IMR-90 (cell line): Measurements from ENCODE around the gene SPAG4. TPM values are rescaled to one million over a fixed set of nuclear protein-coding genes. Genes with fewer than 3 reads are reported as not detected.

Experiments
- ATAC-seq: fragments of 200-7000 bp; cut with Tn5 transposase; 2 replicates; pipeline ENCODE4 v1.9.1; 2020; ENCODE audit warnings: low read depth, mild to moderate bottlenecking, moderate library complexity
- BruUV-seq: library from RNA; stranded (reverse); fragments of 400-500 nt; replicated peaks from 2 replicates; lab custom pipeline; 2021; lab: Mats Ljungman, UMichigan
- CTCF ChIA-PET: fragments of 300-600 bp; formaldehyde crosslinking; extraction: SDS; loops from one replicate; lab custom pipeline; 2021; ENCODE audit warnings: antibody characterized with exemption; lab: Yijun Ruan, JAX
- POLR2A ChIA-PET: fragments of 300-600 bp; sonication (Branson Sonifier 250); formaldehyde crosslinking; loops from one replicate; lab custom pipeline; 2022; ENCODE audit warnings: antibody characterized with exemption; ENCODE audit not compliant: unreplicated experiment; lab: Charles Lee
- DNase-seq: peaks from one replicate; pipeline ENCODE4 v3.0.0; 2013
- H2AFZ ChIP-seq: replicated peaks from 2 replicates; pipeline ENCODE3; 2013; ENCODE audit warnings: low read length, mild to moderate bottlenecking; ENCODE audit not compliant: poor library complexity
- H2AK5ac ChIP-seq: 2 replicates; pipeline ENCODE4 v1.6.1; 2013; ENCODE audit warnings: low read depth, low read length, inconsistent platforms
- H2AK9ac ChIP-seq: replicated peaks from 2 replicates; pipeline ENCODE3; 2013; ENCODE audit warnings: mild to moderate bottlenecking, low read depth, low read length, moderate library complexity; ENCODE audit not compliant: poor library complexity
- H2BK120ac ChIP-seq: 2 replicates; pipeline ENCODE4 v1.6.1; 2013; ENCODE audit warnings: low read depth, low read length, inconsistent platforms
- H2BK15ac ChIP-seq: 3 replicates; pipeline ENCODE4 v1.6.1; 2013; ENCODE audit warnings: low read depth, low read length, inconsistent platforms
- H2BK20ac ChIP-seq: 2 replicates; pipeline ENCODE4 v1.6.1; 2013; ENCODE audit warnings: low read depth, mild to moderate bottlenecking, inconsistent platforms, low read length, moderate library complexity
- H2BK5ac ChIP-seq: 2 replicates; pipeline ENCODE4 v1.6.1; 2013; ENCODE audit warnings: mild to moderate bottlenecking, low read depth, low read length, inconsistent platforms; ENCODE audit not compliant: poor library complexity, severe bottlenecking
- H3K14ac ChIP-seq: replicated peaks from 2 replicates; pipeline ENCODE4 v1.6.1; 2013; ENCODE audit warnings: low read depth, low read length, inconsistent platforms
- H3K18ac ChIP-seq: 2 replicates; pipeline ENCODE4 v1.6.1; 2013; ENCODE audit warnings: low read depth, low read length, control low read depth
- H3K23ac ChIP-seq: 2 replicates; pipeline ENCODE4 v1.6.1; 2013; ENCODE audit warnings: low read depth, low read length, inconsistent platforms
- H3K27ac ChIP-seq: 2 replicates; pipeline ENCODE4 v1.5.1; 2013; ENCODE audit warnings: mild to moderate bottlenecking, control low read depth, low read length; ENCODE audit not compliant: insufficient read depth
- H3K27me3 ChIP-seq: 2 replicates; pipeline ENCODE4 v1.6.1; 2013; ENCODE audit warnings: low read length; ENCODE audit not compliant: control insufficient read depth, insufficient read depth
- H3K36me3 ChIP-seq: 2 replicates; pipeline ENCODE4 v1.6.1; 2013; ENCODE audit warnings: low read length, mixed read lengths; ENCODE audit not compliant: control insufficient read depth, insufficient read depth
- H3K4ac ChIP-seq: 2 replicates; pipeline ENCODE4 v1.6.1; 2013; ENCODE audit warnings: low read depth, low read length, inconsistent platforms
- H3K4me1 ChIP-seq: 2 replicates; pipeline ENCODE4 v1.6.1; 2013; ENCODE audit warnings: low read length, mixed read lengths; ENCODE audit not compliant: control insufficient read depth, insufficient read depth
- H3K4me2 ChIP-seq: 2 replicates; pipeline ENCODE4 v1.6.1; 2013; ENCODE audit warnings: low read depth, mild to moderate bottlenecking, control low read depth, low read length, moderate library complexity
- H3K4me3 ChIP-seq: 2 replicates; pipeline ENCODE4 v1.5.1; 2013; ENCODE audit warnings: low read depth, mild to moderate bottlenecking, control low read depth, low read length, moderate library complexity; ENCODE audit not compliant: insufficient read depth
- H3K56ac ChIP-seq: 2 replicates; pipeline ENCODE4 v1.6.1; 2013; ENCODE audit warnings: low read length, inconsistent platforms; ENCODE audit not compliant: insufficient read depth; ENCODE audit errors: extremely low read depth
- H3K79me1 ChIP-seq, 2 experiments: 2 replicates each; pipeline ENCODE4 v1.6.1; 2013; ENCODE audit warnings: low read length in 2 of 2, inconsistent platforms in 1 of 2, low read depth in 1 of 2
- H3K9ac ChIP-seq: 2 replicates; pipeline ENCODE4 v1.6.1; 2013; ENCODE audit warnings: low read depth, low read length, control low read depth
- H3K9me1 ChIP-seq: 2 replicates; pipeline ENCODE4 v1.6.1; 2013; ENCODE audit warnings: low read length, inconsistent platforms; ENCODE audit not compliant: insufficient read depth
- H3K9me3 ChIP-seq: 2 replicates; pipeline ENCODE4 v1.6.1; 2013; ENCODE audit warnings: low read length; ENCODE audit not compliant: control insufficient read depth, insufficient read depth
- H4K20me1 ChIP-seq: 2 replicates; pipeline ENCODE4 v1.6.1; 2013; ENCODE audit warnings: low read length, inconsistent platforms; ENCODE audit not compliant: insufficient read depth
- H4K5ac ChIP-seq: 2 replicates; pipeline ENCODE4 v1.6.1; 2013; ENCODE audit warnings: mild to moderate bottlenecking, low read depth, low read length, control low read depth
- H4K8ac ChIP-seq, 2 experiments: 2 replicates each; pipeline ENCODE4 v1.6.1; 2013; ENCODE audit warnings: low read depth in 2 of 2, low read length in 2 of 2, control low read depth in 1 of 2, inconsistent platforms in 1 of 2
- H4K91ac ChIP-seq: 2 replicates; pipeline ENCODE4 v1.6.1; 2013; ENCODE audit warnings: low read depth, low read length, inconsistent platforms; ENCODE audit not compliant: insufficient read depth
- CEBPB ChIP-seq: IDR thresholded peaks from 2 replicates; pipeline ENCODE4 v1.6.1; 2012; ENCODE audit warnings: low read depth, low read length, improper control_type of control experiment
- CHD1 ChIP-seq: IDR thresholded peaks from 2 replicates; pipeline ENCODE4 v1.6.1; 2012; ENCODE audit warnings: low read depth, low read length, improper control_type of control experiment
- MAFK ChIP-seq: IDR thresholded peaks from 2 replicates; pipeline ENCODE4 v1.6.1; 2012; ENCODE audit warnings: low read depth, low read length, improper control_type of control experiment
- MAZ ChIP-seq: IDR thresholded peaks from 2 replicates; pipeline ENCODE4 v1.6.1; 2012; ENCODE audit warnings: low read depth, mild to moderate bottlenecking, low read length, improper control_type of control experiment, moderate library complexity, borderline replicate concordance
- MXI1 ChIP-seq: IDR thresholded peaks from 2 replicates; pipeline ENCODE4 v1.6.1; 2012; ENCODE audit warnings: low read depth, mild to moderate bottlenecking, low read length, moderate library complexity, borderline replicate concordance
- NFE2L2 ChIP-seq: fragments of 150-350 bp; IDR thresholded peaks from 2 replicates; pipeline ENCODE4 v1.6.1; 2016; ENCODE audit warnings: low read depth, mild to moderate bottlenecking, low read length
- POLR2A ChIP-seq: IDR thresholded peaks from 2 replicates; pipeline ENCODE4 v1.6.1; 2012; ENCODE audit warnings: mild to moderate bottlenecking, low read depth, low read length
- RAD21 ChIP-seq: IDR thresholded peaks from 2 replicates; pipeline ENCODE4 v1.6.1; 2012; ENCODE audit warnings: low read length, improper control_type of control experiment
- RCOR1 ChIP-seq: IDR thresholded peaks from 2 replicates; pipeline ENCODE4 v1.6.1; 2012; ENCODE audit warnings: mild to moderate bottlenecking, low read length, improper control_type of control experiment; ENCODE audit not compliant: insufficient replicate concordance
- RFX5 ChIP-seq: IDR thresholded peaks from 2 replicates; pipeline ENCODE4 v1.8.0; 2012; ENCODE audit warnings: low read depth, mild to moderate bottlenecking, low read length, moderate library complexity
- WGBS, 2 experiments: methylation state at CpG; one replicate each; pipeline versions ENCODE4 v1.1.5 to v1.1.7; 2013; ENCODE audit warnings: missing lambda C conversion rate in 2 of 2; ENCODE audit not compliant: insufficient read length in 1 of 2; ENCODE audit errors: extremely low coverage in 2 of 2; 5-methylcytosine and 5-hydroxymethylcytosine counted together
- dilution Hi-C: fragments of 300-500 bp; cut with HindIII; formaldehyde crosslinking; loops from one replicate; pipeline ENCODE4 v1.14.3; 2018; ENCODE audit warnings: low sequenced_read_pairs; ENCODE audit not compliant: unreplicated experiment
- in situ Hi-C: fragments of 300-500 bp; cut with MboI; formaldehyde crosslinking; loops from 3 replicates; pipeline ENCODE4 v1.14.3; 2019; ENCODE audit warnings: low sequenced_read_pairs, inconsistent platforms, mixed read lengths
- intact Hi-C: fragments of 100-400 bp; cut with micrococcal nuclease; formaldehyde crosslinking; loops from 2 replicates; pipeline ENCODE4 v1.10.0; 2022
- polyA plus RNA-seq, 3 experiments: library from polyadenylated mRNA; depleted of rRNA; stranded (reverse); fragments of >200 nt; gene quantifications; 2 replicates each; pipeline ENCODE4 v1.2.3, GENCODE V29; 2012; ENCODE audit warnings: low replicate concordance in 1 of 3
- total RNA-seq: library from RNA; depleted of rRNA; stranded (reverse); fragments of >200 nt; gene quantifications from 2 replicates; pipeline ENCODE4 v1.2.3, GENCODE V29; 2012
- TF ChIP-seq, protein P1 (sequence below): fragments of 150-350 bp; IDR thresholded peaks from 2 replicates; pipeline ENCODE4 v1.6.1; 2017; ENCODE audit warnings: mild to moderate bottlenecking, antibody characterized with exemption, low read length, low read depth
- TF ChIP-seq, protein P2 (sequence below): fragments of 150-350 bp; IDR thresholded peaks from 2 replicates; pipeline ENCODE4 v1.6.1; 2016; ENCODE audit warnings: low read depth, mild to moderate bottlenecking, low read length, moderate library complexity, borderline replicate concordance

SPAG4 gene
- total and polyA plus RNA-seq, 2 of the 4 experiments (the other 2 are of a cell fraction): 1.8 to 5.5 TPM

DNA sequence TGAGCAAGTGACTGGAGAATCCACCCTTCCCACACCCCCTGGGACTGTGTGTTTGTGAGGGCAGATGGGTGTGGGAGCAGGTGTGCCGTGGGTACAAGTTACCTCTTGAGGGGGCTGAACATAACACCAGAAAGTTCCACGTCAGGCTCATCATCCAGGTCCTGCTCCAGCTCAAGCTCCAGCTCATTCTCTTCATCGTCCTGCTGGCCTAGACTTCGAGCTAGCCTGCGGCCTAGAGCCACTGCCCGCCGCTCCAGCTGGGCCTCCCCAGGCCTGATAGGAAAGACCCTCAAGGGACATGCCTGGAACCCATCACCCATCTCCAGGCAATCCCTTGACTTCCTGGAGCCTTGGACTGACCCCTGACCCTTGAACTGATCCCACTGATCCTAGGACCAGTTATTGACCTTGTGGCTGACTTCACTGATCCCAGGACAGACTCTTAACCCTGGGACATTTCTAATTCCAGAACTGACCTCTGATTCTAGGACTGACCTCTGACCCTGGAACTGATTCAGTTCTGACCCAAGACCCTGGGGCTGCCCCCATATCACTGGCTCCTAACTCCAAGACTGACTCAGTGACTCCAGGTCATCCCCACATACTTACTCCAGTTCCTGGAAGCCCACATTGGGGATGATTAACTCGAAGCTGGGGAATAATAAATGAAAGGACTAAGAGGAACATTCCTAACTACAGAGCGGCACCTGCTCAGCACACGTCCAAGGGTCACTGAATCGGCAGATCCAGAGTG is 11.8 kb upstream of the SPAG4 start (continued):
- no peak for TF ChIP-seq NFE2L2
- no peak for TF ChIP-seq RCOR1
- no peak for TF ChIP-seq POLR2A
- TF ChIP-seq CHD1: no peak
- no peak for TF ChIP-seq RFX5

DNA sequence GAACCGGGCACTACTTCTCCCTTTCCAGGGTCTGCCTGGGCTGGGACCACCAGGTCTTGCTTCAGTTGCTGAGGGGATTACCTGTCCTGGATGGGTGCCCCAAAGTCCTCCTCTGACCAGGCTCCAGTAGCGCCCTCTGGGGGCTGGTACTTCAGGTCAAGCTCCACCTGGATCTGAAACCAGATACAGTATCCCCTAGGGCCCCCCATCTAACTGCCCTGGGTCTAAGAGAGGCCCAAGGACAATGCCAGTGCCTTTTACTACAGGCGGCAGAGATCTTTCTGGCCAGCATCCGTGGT is 11.2 kb upstream of the SPAG4 start:
- Histone ChIP-seq H2AFZ (no peak overlapping the region), H3K4me1 (peaks cover 3% of the 10 kb centered on the region), H3K23ac (no peak overlapping the region), H3K27me3 (peaks cover 30% of the 10 kb centered on the region), H2BK5ac (no peak overlapping the region), H3K14ac (no peak overlapping the region), H4K5ac (no peak overlapping the region), H3K9me1 (no peaks in the 10 kb centered on the region), H3K27ac (no peak overlapping the region), H4K91ac (no peak overlapping the region), H3K56ac (no peak overlapping the region), H3K4me3 (no peak overlapping the region), H3K9ac (no peak overlapping the region), H2BK120ac (no peak overlapping the region), H2AK5ac (no peak overlapping the region), H3K9me3 (no peaks in the 10 kb centered on the region), H3K79me1 (no peaks in the 10 kb centered on the region), H4K20me1 (no peaks in the 10 kb centered on the region; the same call in 1 of the 2 replicates), H3K36me3 (no peaks in the 10 kb centered on the region), H3K4ac (no peak overlapping the region), H2BK15ac (no peak overlapping the region), H4K8ac (no peak overlapping the region), H2BK20ac (no peak overlapping the region), H3K4me2 (no peak overlapping the region), H3K18ac (no peak overlapping the region), H2AK9ac (no peak overlapping the region)
- ChIA-PET POLR2A (no interaction called here), CTCF (no interaction called here)
- no peak for DNase-seq
- ATAC-seq: no peak
- in situ Hi-C loops: no loop called here
- no TSS peak for BruUV-seq
- TF ChIP-seq MXI1 (no peak), RCOR1 (no peak), MAFK (no peak), RAD21 (no peak), CHD1 (no peak), CEBPB (no peak), MAZ (no peak)
- TF ChIP-seq, protein P1, sequence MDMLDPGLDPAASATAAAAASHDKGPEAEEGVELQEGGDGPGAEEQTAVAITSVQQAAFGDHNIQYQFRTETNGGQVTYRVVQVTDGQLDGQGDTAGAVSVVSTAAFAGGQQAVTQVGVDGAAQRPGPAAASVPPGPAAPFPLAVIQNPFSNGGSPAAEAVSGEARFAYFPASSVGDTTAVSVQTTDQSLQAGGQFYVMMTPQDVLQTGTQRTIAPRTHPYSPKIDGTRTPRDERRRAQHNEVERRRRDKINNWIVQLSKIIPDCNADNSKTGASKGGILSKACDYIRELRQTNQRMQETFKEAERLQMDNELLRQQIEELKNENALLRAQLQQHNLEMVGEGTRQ: no peak
- TF ChIP-seq, protein P2, sequence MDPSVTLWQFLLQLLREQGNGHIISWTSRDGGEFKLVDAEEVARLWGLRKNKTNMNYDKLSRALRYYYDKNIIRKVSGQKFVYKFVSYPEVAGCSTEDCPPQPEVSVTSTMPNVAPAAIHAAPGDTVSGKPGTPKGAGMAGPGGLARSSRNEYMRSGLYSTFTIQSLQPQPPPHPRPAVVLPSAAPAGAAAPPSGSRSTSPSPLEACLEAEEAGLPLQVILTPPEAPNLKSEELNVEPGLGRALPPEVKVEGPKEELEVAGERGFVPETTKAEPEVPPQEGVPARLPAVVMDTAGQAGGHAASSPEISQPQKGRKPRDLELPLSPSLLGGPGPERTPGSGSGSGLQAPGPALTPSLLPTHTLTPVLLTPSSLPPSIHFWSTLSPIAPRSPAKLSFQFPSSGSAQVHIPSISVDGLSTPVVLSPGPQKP: no peak
- intact Hi-C loops: no loop called here
- 57% methylated on average over 1 of the region's 4 CpGs; no CpG with 5 or more reads in 1 of the 2 experiments for WGBS, 2 experiments
- dilution Hi-C loops: no loop called here
